ENCODE data around the gene MGST1.

GRCh38 chr12:16362550-16362949 lies 15.1 kb downstream of the MGST1 start:
- no peak for TF ChIP-seq EZH2 (IDR thresholded peaks at IDR 0.05; ENCODE audit: insufficient read depth, poor library complexity, severe bottlenecking)
- TF ChIP-seq EZH2phosphoT487 (IDR thresholded peaks at IDR 0.05; ENCODE audit: insufficient read depth, low read depth): no peak

Measured in GM23248 (cell line).